ENCODE data around the gene C11orf54.
A peak's percentile ranks its signal among the peaks of the same experiment; 100 is the strongest.

C11orf54 gene

DNA sequence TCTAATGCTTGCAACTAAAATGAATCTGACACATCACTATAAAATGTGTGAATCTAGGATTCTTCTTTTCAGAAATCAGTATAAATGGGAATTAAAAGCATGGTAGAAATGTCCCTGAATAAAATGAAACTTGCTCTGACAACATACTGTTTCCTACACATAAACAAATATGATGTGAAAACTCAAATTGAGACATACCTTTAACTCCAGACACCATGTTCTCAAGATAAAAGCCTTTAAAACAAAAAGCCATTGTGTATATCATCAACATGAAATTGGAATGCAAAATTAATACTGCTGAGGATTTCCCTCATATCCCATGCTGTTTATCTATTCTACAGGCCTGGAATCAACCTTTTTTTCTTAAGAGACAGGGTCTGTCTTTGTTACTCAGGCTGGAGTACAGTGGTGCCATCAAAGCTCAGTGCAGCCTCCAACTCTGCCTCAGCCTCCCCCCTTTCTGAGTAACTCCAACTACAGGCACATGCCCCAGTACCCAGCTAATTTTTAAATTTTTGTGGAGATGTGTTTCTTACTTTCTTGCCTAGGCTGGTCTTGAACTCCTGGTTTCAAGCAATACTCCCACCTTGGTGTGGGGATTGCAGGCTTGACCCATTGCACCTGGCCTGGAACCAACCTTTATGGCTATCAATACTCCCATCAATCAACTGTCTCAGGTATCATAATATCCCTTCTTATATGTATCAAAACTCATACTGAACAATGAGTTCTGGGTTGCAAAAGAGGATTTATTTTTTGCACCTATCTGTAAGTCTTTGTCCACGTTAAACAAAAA, 6.8 kb upstream of the C11orf54 start:
- Histone ChIP-seq H3K27me3 (ENCODE audit: insufficient read depth, low read depth) (no peaks in the 10 kb centered on the region), H4K20me1 (ENCODE audit: insufficient read depth) (peaks cover 30% of the 10 kb centered on the region), H2AFZ (ENCODE audit: low read depth) (no peak overlapping the region), H3K9ac (no peak overlapping the region), H3K4me1 (ENCODE audit: low read depth, poor library complexity, severe bottlenecking) (peaks cover 58% of the 10 kb centered on the region), H3K79me2 (ENCODE audit: insufficient read depth, low read depth) (peaks cover 64% of the 10 kb centered on the region), H3K36me3 (ENCODE audit: insufficient read depth) (peaks cover 23% of the 10 kb centered on the region; the same call in 1 of the 2 replicates), H3K4me2 (no peak overlapping the region), H3K4me3 (IDR thresholded peaks at IDR 0.05; ENCODE audit: insufficient read depth, low read depth, low read length) (no peak overlapping the region), H3K27ac (no peak overlapping the region; the same call in 1 of the 2 replicates)
- TF ChIP-seq, protein P1, sequence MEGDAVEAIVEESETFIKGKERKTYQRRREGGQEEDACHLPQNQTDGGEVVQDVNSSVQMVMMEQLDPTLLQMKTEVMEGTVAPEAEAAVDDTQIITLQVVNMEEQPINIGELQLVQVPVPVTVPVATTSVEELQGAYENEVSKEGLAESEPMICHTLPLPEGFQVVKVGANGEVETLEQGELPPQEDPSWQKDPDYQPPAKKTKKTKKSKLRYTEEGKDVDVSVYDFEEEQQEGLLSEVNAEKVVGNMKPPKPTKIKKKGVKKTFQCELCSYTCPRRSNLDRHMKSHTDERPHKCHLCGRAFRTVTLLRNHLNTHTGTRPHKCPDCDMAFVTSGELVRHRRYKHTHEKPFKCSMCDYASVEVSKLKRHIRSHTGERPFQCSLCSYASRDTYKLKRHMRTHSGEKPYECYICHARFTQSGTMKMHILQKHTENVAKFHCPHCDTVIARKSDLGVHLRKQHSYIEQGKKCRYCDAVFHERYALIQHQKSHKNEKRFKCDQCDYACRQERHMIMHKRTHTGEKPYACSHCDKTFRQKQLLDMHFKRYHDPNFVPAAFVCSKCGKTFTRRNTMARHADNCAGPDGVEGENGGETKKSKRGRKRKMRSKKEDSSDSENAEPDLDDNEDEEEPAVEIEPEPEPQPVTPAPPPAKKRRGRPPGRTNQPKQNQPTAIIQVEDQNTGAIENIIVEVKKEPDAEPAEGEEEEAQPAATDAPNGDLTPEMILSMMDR (conservative IDR thresholded peaks at IDR 0.05; ENCODE audit: low read depth, low read length) = no peak

DNA sequence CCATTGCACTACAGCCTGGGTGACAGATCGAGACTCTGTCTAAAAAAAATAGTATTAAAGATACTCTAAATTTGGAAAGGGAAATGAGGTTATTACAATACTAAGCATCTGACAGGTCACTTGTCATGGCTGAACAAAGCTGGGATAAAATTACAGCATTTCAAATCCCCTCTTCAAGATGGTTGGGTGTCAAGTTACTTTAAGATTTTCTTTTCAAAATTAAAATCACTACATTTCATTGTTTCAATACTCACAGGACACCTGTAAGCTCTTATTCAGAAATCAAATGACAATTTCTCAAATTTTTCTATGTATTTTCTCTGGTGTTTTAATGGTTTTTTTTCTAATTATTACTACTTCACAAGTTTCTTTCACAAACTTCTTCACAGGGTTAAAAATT, 5.8 kb upstream of the C11orf54 start:
- 0 out of 2 replicates have a peak overlapping the region, but pooled peaks have one; percentile 82 for H3K4me2 ChIP-seq
- H3K79me2 ChIP-seq (ENCODE audit: insufficient read depth, low read depth) = peaks cover 74% of the 10 kb centered on the region
- no peak overlapping the region for H3K4me3 ChIP-seq (IDR thresholded peaks at IDR 0.05; ENCODE audit: insufficient read depth, low read depth, low read length)
- H3K9ac ChIP-seq = no peak overlapping the region
- TF ChIP-seq, protein P1 (conservative IDR thresholded peaks at IDR 0.05; ENCODE audit: low read depth, low read length) = no peak
- peaks cover 23% of the 10 kb centered on the region; the same call in 1 of the 2 replicates for H3K36me3 ChIP-seq (ENCODE audit: insufficient read depth)
- H3K4me1 ChIP-seq (ENCODE audit: low read depth, poor library complexity, severe bottlenecking) = peaks cover 58% of the 10 kb centered on the region
- peak overlapping the region; percentile 6; the same call in 1 of the 2 replicates for H3K27ac ChIP-seq
- no peaks in the 10 kb centered on the region for H3K27me3 ChIP-seq (ENCODE audit: insufficient read depth, low read depth)
- peaks cover 30% of the 10 kb centered on the region for H4K20me1 ChIP-seq (ENCODE audit: insufficient read depth)
- no peak overlapping the region for H2AFZ ChIP-seq (ENCODE audit: low read depth)

DNA sequence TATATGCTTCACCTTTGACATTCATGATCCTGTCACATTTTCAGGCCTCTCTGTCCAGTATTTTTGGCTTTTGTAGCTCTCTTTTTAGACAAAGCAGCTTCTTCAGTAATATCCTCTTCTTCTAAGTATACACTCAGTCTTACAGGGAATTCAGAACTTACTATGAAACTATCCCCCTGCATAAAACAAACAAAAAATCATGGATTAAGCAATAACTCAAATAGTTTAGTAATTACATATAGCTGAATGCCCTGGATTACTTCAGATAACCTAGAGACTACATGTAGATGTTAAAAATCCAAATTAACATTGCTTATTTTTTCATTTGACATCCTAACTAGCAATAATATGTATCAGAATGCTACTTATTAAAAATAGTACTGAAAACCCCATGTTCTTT, 5.3 kb upstream of the C11orf54 start:
- Histone ChIP-seq H3K27me3 (ENCODE audit: insufficient read depth, low read depth) (no peaks in the 10 kb centered on the region), H3K4me2 (peak overlapping the region; percentile 82; the same call in 1 of the 2 replicates), H4K20me1 (ENCODE audit: insufficient read depth) (peaks cover 27% of the 10 kb centered on the region), H3K4me1 (ENCODE audit: low read depth, poor library complexity, severe bottlenecking) (peaks cover 58% of the 10 kb centered on the region), H3K9ac (no peak overlapping the region), H3K36me3 (ENCODE audit: insufficient read depth) (peaks cover 19% of the 10 kb centered on the region; the same call in 1 of the 2 replicates), H3K4me3 (IDR thresholded peaks at IDR 0.05; ENCODE audit: insufficient read depth, low read depth, low read length) (no peak overlapping the region), H3K27ac (peak overlapping the region; percentile 6; the same call in 1 of the 2 replicates), H3K79me2 (ENCODE audit: insufficient read depth, low read depth) (peaks cover 79% of the 10 kb centered on the region), H2AFZ (ENCODE audit: low read depth) (no peak overlapping the region)
- TF ChIP-seq, protein P1 (conservative IDR thresholded peaks at IDR 0.05; ENCODE audit: low read depth, low read length) = no peak

DNA sequence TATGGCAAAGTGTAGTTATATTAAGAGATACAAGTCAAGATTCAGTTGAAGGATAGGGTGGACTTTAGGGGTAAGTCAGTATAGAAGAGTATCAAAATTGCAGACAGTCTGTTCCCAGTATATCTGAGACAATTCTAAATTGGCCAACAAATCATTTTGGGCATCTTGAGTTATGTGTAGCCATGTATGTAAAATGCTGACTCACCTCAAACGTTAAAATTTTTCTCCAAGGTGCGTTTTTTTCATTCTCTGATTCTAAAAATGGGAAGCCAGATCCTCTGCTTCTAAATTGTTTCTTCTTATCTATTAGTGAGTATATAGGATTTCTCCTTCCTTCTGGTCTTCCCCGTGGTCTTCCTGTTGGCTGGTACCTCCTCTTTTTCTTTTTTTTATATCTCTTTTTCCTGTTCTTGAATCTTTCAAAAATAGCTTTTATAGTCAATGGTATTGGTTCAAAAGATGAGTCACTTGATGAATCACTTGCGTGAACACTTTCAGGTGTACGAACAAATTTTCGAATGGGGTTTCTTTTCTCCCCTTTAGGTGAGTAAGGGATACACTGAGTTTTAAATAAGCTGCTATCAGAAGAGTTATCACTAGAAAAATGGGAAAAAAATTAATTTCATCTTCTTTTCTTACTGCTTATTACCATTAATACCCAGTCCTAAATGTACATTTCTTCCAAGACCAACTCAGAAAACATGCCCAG, 3.4 kb upstream of the C11orf54 start:
- Histone ChIP-seq H3K27ac (peak overlapping the region; percentile 96; the same call in 1 of the 2 replicates), H3K27me3 (ENCODE audit: insufficient read depth, low read depth) (no peaks in the 10 kb centered on the region), H3K79me2 (ENCODE audit: insufficient read depth, low read depth) (peaks cover 86% of the 10 kb centered on the region), H2AFZ (ENCODE audit: low read depth) (no peak overlapping the region), H3K36me3 (ENCODE audit: insufficient read depth) (peaks cover 18% of the 10 kb centered on the region; the same call in 1 of the 2 replicates), H3K9ac (peak overlapping the region; percentile 99; the same call in 1 of the 2 replicates), H3K4me2 (peak overlapping the region; percentile 82), H3K4me3 (IDR thresholded peaks at IDR 0.05; ENCODE audit: insufficient read depth, low read depth, low read length) (no peak overlapping the region), H4K20me1 (ENCODE audit: insufficient read depth) (peaks cover 22% of the 10 kb centered on the region), H3K4me1 (ENCODE audit: low read depth, poor library complexity, severe bottlenecking) (peaks cover 50% of the 10 kb centered on the region)
- TF ChIP-seq, protein P1 (conservative IDR thresholded peaks at IDR 0.05; ENCODE audit: low read depth, low read length) = no peak
